ENCODE measurements around the gene KRTAP19-6.

GRCh38 chr21:30563630-30564029 lies 22.0 kb upstream of the KRTAP19-6 start:
- TF ChIP-seq ESRRB (CRISPR knock-in tag; IDR thresholded peaks at IDR 0.05; ENCODE audit: borderline replicate concordance) (no peak), POLR2AphosphoS5 (IDR thresholded peaks at IDR 0.05; ENCODE audit: control insufficient read depth, insufficient read depth, low read depth, low read length) (no peak), EZH2 (IDR thresholded peaks at IDR 0.05; ENCODE audit: borderline replicate concordance, low read depth, low read length) (no peak), ATF3 (IDR thresholded peaks at IDR 0.05) (no peak), ATF3 (CRISPR knock-in tag; conservative IDR thresholded peaks at IDR 0.05) (no peak), TEAD4 (IDR thresholded peaks at IDR 0.05; ENCODE audit: low read length) (no peak), TEAD4 (CRISPR knock-in tag; IDR thresholded peaks at IDR 0.05; ENCODE audit: borderline replicate concordance) (no peak), HCFC1 (IDR thresholded peaks at IDR 0.05; ENCODE audit: low read depth, low read length) (no peak), HDGF (IDR thresholded peaks at IDR 0.05) (no peak), ARID4B (CRISPR knock-in tag; IDR thresholded peaks at IDR 0.05) (no peak), POLR2AphosphoS2 (IDR thresholded peaks at IDR 0.05; ENCODE audit: low read length) (no peak), MBD1 (CRISPR knock-in tag; IDR thresholded peaks at IDR 0.05) (no peak), PRDM10 (IDR thresholded peaks at IDR 0.05; ENCODE audit: partially characterized antibody) (no peak), GATA2 (CRISPR knock-in tag; IDR thresholded peaks at IDR 0.05) (no peak), CTCF (IDR thresholded peaks at IDR 0.05 in 2 of 3, conservative IDR thresholded peaks at IDR 0.05 in 1 of 3; ENCODE audit: insufficient read depth in 2 of 3, low read depth in 1 of 3, low read length in 3 of 3) (no peak)

All from K562 (cell line).